OCI-LY3 (cell line): ENCODE results near the gene SLC23A3.

Experiments used
- H2AFZ ChIP-seq: fragments of 200-600, 300-600 bp; shearing (Covaris generic); 2 replicates; pipeline ENCODE4 v1.6.0; 2014; ENCODE audit warnings: antibody characterized with exemption, low read depth, low read length
- H3K27ac ChIP-seq: fragments of 200-600, 300-600 bp; sonication (generic); 2 replicates; pipeline ENCODE4 v1.5.1; 2014; ENCODE audit warnings: mild to moderate bottlenecking, low read length, moderate library complexity, mixed read lengths
- H3K27me3 ChIP-seq: fragments of 200-600, 300-600 bp; sonication (generic); 2 replicates; pipeline ENCODE4 v1.6.1; 2014; ENCODE audit warnings: low read depth, low read length, mixed read lengths
- H3K36me3 ChIP-seq: fragments of 200-600, 300-600 bp; sonication (generic); replicated peaks from 2 replicates; pipeline ENCODE3; 2014; ENCODE audit warnings: low read depth, low read length, mixed read lengths
- H3K4me1 ChIP-seq: fragments of 300-600, 200-600 bp; sonication (generic); 2 replicates; pipeline ENCODE4 v1.6.1; 2014; ENCODE audit warnings: low read length, mixed read lengths
- H3K4me2 ChIP-seq: fragments of 200-600, 300-600 bp; sonication (generic); 2 replicates; pipeline ENCODE4 v1.6.1; 2014; ENCODE audit warnings: low read length, mixed read lengths
- H3K4me3 ChIP-seq: fragments of 300-600, 200-600 bp; sonication (generic); 2 replicates; pipeline ENCODE4 v1.5.1; 2014; ENCODE audit warnings: antibody characterized with exemption, mild to moderate bottlenecking, low read length, moderate library complexity
- H3K79me2 ChIP-seq: fragments of 300-600, 200-600 bp; shearing (Covaris generic); 2 replicates; pipeline ENCODE4 v1.6.1; 2014; ENCODE audit warnings: mild to moderate bottlenecking, low read length, mixed read lengths
- H3K9ac ChIP-seq: fragments of 300-600, 200-600 bp; shearing (Covaris generic); 2 replicates; pipeline ENCODE4 v1.6.0; 2014; ENCODE audit warnings: mild to moderate bottlenecking, low read length, moderate library complexity
- H3K9me3 ChIP-seq: fragments of 200-600, 300-600 bp; shearing (Covaris generic); 2 replicates; pipeline ENCODE4 v1.6.1; 2014; ENCODE audit warnings: low read length, mixed read lengths; ENCODE audit not compliant: insufficient read depth
- H4K20me1 ChIP-seq: fragments of 200-600, 300-600 bp; sonication (generic); 2 replicates; pipeline ENCODE4 v1.6.1; 2016; ENCODE audit warnings: low read length, mixed read lengths; ENCODE audit not compliant: insufficient read depth
- CTCF ChIP-seq: fragments of 200-600, 300-600 bp; sonication (generic); IDR thresholded peaks from 2 replicates; pipeline ENCODE4 v1.5.1; 2014; ENCODE audit warnings: antibody characterized with exemption, low read length, low read depth
- EZH2phosphoT487 ChIP-seq: fragments of 200-600 bp; shearing (Covaris generic); IDR thresholded peaks from 2 replicates; pipeline ENCODE4 v1.6.1; 2018; ENCODE audit warnings: antibody characterized with exemption, mixed run types, low read depth

The SLC23A3 gene, protein sequence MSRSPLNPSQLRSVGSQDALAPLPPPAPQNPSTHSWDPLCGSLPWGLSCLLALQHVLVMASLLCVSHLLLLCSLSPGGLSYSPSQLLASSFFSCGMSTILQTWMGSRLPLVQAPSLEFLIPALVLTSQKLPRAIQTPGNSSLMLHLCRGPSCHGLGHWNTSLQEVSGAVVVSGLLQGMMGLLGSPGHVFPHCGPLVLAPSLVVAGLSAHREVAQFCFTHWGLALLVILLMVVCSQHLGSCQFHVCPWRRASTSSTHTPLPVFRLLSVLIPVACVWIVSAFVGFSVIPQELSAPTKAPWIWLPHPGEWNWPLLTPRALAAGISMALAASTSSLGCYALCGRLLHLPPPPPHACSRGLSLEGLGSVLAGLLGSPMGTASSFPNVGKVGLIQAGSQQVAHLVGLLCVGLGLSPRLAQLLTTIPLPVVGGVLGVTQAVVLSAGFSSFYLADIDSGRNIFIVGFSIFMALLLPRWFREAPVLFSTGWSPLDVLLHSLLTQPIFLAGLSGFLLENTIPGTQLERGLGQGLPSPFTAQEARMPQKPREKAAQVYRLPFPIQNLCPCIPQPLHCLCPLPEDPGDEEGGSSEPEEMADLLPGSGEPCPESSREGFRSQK

GRCh38 chr2:219169930-219170654, at the start of gene SLC23A3:
SLC23A3 (minus strand) TSS chr2:219170029; CDS start chr2:219169984, 45 bp downstream.
- Histone ChIP-seq H3K9ac (no peak within 1 kb of the TSS), H3K27me3 (no peaks in the 10 kb centered on the region), H3K4me1 (no peaks in the 10 kb centered on the region), H3K4me2 (no peak within 1 kb of the TSS), H3K27ac (no peak within 1 kb of the TSS), H2AFZ (no peak within 1 kb of the TSS), H3K4me3 (no peak within 1 kb of the TSS), H3K9me3 (no peaks in the 10 kb centered on the region), H3K79me2 (no peaks in the 10 kb centered on the region), H3K36me3 (peaks cover 8% of the 10 kb centered on the region), H4K20me1 (no peaks in the 10 kb centered on the region)
- no peak for TF ChIP-seq EZH2phosphoT487
- no peak for TF ChIP-seq CTCF

- Histone ChIP-seq H3K36me3 (peaks cover 1% of the 10 kb centered on the region), H3K27me3 (no peaks in the 10 kb centered on the region), H3K4me3 (no peak within 1 kb of the TSS), H3K79me2 (no peaks in the 10 kb centered on the region), H2AFZ (no peak within 1 kb of the TSS), H4K20me1 (no peaks in the 10 kb centered on the region), H3K4me1 (no peaks in the 10 kb centered on the region), H3K9me3 (no peaks in the 10 kb centered on the region), H3K4me2 (no peak within 1 kb of the TSS), H3K27ac (no peak within 1 kb of the TSS), H3K9ac (no peak within 1 kb of the TSS)
- TF ChIP-seq EZH2phosphoT487 (no peak), CTCF (no peak)
These were observed 49.2 kb upstream of the SLC23A3 start, which contains the start of gene ABCB6 for GRCh38 chr2:219218732-219219701. ABCB6 (minus strand) TSS chr2:219218958; CDS start chr2:219218673, 285 bp downstream.

GRCh38 chr2:219218217-219218731, 48.4 kb upstream of the SLC23A3 start:
- H3K27ac ChIP-seq, result no peak overlapping the region
- H2AFZ ChIP-seq, result no peak overlapping the region
- H3K4me1 ChIP-seq, result no peaks in the 10 kb centered on the region
- H3K36me3 ChIP-seq, result no peaks in the 10 kb centered on the region
- H4K20me1 ChIP-seq, result no peaks in the 10 kb centered on the region
- TF ChIP-seq EZH2phosphoT487 (no peak), CTCF (no peak)
- no peaks in the 10 kb centered on the region for H3K79me2 ChIP-seq
- no peak overlapping the region for H3K4me3 ChIP-seq
- no peak overlapping the region for H3K4me2 ChIP-seq
- H3K9me3 ChIP-seq, result no peaks in the 10 kb centered on the region
- H3K27me3 ChIP-seq, result no peaks in the 10 kb centered on the region
- no peak overlapping the region for H3K9ac ChIP-seq
